Astrocyte (in vitro differentiated cells and primary cell): ENCODE data around the gene CCDC14.

ENCODE experiments used
- CTCF ChIP-seq: IDR thresholded peaks from 2 replicates; pipeline ENCODE4 v1.5.1; 2011; ENCODE audit warnings: low read depth, mild to moderate bottlenecking, inconsistent platforms, low read length, moderate library complexity; ENCODE audit not compliant: insufficient read depth
- EZH2 ChIP-seq: IDR thresholded peaks from 2 replicates; pipeline ENCODE4 v1.6.1; 2012; ENCODE audit warnings: mild to moderate bottlenecking, low read length, inconsistent platforms; ENCODE audit not compliant: insufficient read depth

GRCh38 chr3:123936400-123936799 lies 24.6 kb downstream of the CCDC14 start:
- TF ChIP-seq CTCF = no peak
- TF ChIP-seq EZH2 = no peak
